Endothelial cell of umbilical vein (primary cell): Measurements from ENCODE around the gene PIM3. TPM values are rescaled to one million over a fixed set of nuclear protein-coding genes. Genes with fewer than 3 reads are reported as not detected.
A peak's percentile ranks its signal among the peaks of the same experiment; 100 is the strongest.

Experiments
- BruUV-seq: library from RNA; stranded (reverse); fragments of 400-500 nt; replicated peaks from 2 replicates; lab custom pipeline; 2021; lab: Mats Ljungman, UMichigan
- CTCF ChIA-PET: fragments of 300-600, 350-600 bp; sonication (Branson Sonifier 250); formaldehyde crosslinking; loops from one replicate; lab custom pipeline; 2021; ENCODE audit warnings: antibody characterized with exemption, inconsistent platforms; lab: Charles Lee
- POLR2A ChIA-PET: fragments of 300-600, 350-600 bp; sonication (Branson Sonifier 250); formaldehyde crosslinking; loops from one replicate; lab custom pipeline; 2021; ENCODE audit warnings: antibody characterized with exemption, inconsistent platforms; lab: Charles Lee
- DNase-seq: peaks from one replicate; pipeline ENCODE4 v3.0.0-alpha.2; 2011; ENCODE audit warnings: low read depth, low spot score
- FAIRE-seq: peaks from 2 replicates; lab custom pipeline; 2011; peaks lifted over from hg19 to GRCh38; lab: Jason Lieb, UNC
- H2AFZ ChIP-seq: 2 replicates; pipeline ENCODE4 v1.6.0; 2012; ENCODE audit warnings: low read depth, low read length, control low read depth, inconsistent platforms
- H3K27ac ChIP-seq: 2 replicates; pipeline ENCODE4 v1.5.1; 2011; ENCODE audit warnings: low read depth, mild to moderate bottlenecking, control low read depth, low read length, moderate library complexity; ENCODE audit not compliant: insufficient read depth
- H3K27me3 ChIP-seq, 2 experiments: 2 replicates each; pipeline versions ENCODE4 v1.6.0 to v1.6.1; 2011; ENCODE audit warnings: low read length in 2 of 2, mixed read lengths in 1 of 2; ENCODE audit not compliant: control insufficient read depth in 2 of 2, insufficient read depth in 2 of 2
- H3K36me3 ChIP-seq, 2 experiments: 2 replicates in 1 of 2; 3 replicates in 1 of 2; pipeline ENCODE4 v1.5.1; 2011; ENCODE audit warnings: low read length in 2 of 2, mild to moderate bottlenecking in 1 of 2, moderate library complexity in 1 of 2; ENCODE audit not compliant: control insufficient read depth in 2 of 2, insufficient read depth in 2 of 2; ENCODE audit errors: extremely low read depth in 1 of 2
- H3K4me1 ChIP-seq: 3 replicates; pipeline ENCODE4 v1.5.1; 2011; ENCODE audit warnings: mild to moderate bottlenecking, low read length; ENCODE audit not compliant: control insufficient read depth, insufficient read depth; ENCODE audit errors: extremely low read depth
- H3K4me2 ChIP-seq: 2 replicates; pipeline ENCODE4 v1.6.1; 2011; ENCODE audit warnings: low read length, control low read depth, mixed read lengths; ENCODE audit not compliant: insufficient read depth
- H3K4me3 ChIP-seq, 3 experiments: fragments of 200-600 bp in 1 of 3; sonication (generic), shearing (Covaris generic) in 1 of 3; replicated peaks in 1 of 3; 2 replicates each; pipeline ENCODE4 v1.5.1; 2011 to 2016; ENCODE audit warnings: control low read depth in 3 of 3, low read length in 3 of 3, mild to moderate bottlenecking in 2 of 3, inconsistent platforms in 1 of 3, low read depth in 1 of 3, moderate library complexity in 1 of 3; ENCODE audit not compliant: insufficient read depth in 1 of 3
- H3K79me2 ChIP-seq: 2 replicates; pipeline ENCODE4 v1.6.0; 2012; ENCODE audit warnings: low read length, inconsistent platforms; ENCODE audit not compliant: control insufficient read depth, insufficient read depth
- H3K9ac ChIP-seq: replicated peaks from 2 replicates; pipeline ENCODE3; 2011; ENCODE audit warnings: low read length, control low read depth; ENCODE audit not compliant: insufficient read depth; ENCODE audit errors: extremely low read depth
- H3K9me1 ChIP-seq: replicated peaks from 3 replicates; pipeline ENCODE4 v1.6.0; 2011; ENCODE audit warnings: mild to moderate bottlenecking, low read length; ENCODE audit not compliant: control insufficient read depth, insufficient read depth; ENCODE audit errors: extremely low read depth
- H3K9me3 ChIP-seq: replicated peaks from 2 replicates; pipeline ENCODE4 v1.5.1; 2012; ENCODE audit warnings: low read length, inconsistent platforms; ENCODE audit not compliant: control insufficient read depth, insufficient read depth
- H4K20me1 ChIP-seq: replicated peaks from 2 replicates; pipeline ENCODE3; 2011; ENCODE audit warnings: mild to moderate bottlenecking, low read length; ENCODE audit not compliant: control insufficient read depth, insufficient read depth; ENCODE audit errors: extremely low read depth
- CTCF ChIP-seq, 2 donors: IDR thresholded peaks; 1 replicate in 1 of 2; 2 replicates in 1 of 2; pipeline ENCODE4 v1.5.1; 2011; ENCODE audit warnings: low read length in 2 of 2, mild to moderate bottlenecking in 2 of 2, moderate library complexity in 2 of 2, control low read depth in 1 of 2, inconsistent platforms in 1 of 2, low read depth in 1 of 2; ENCODE audit not compliant: insufficient read depth in 1 of 2; ENCODE audit errors: extremely low read depth in 1 of 2
- EZH2 ChIP-seq: IDR thresholded peaks from 2 replicates; pipeline ENCODE4 v1.6.1; 2012; ENCODE audit warnings: borderline replicate concordance, low read depth, mild to moderate bottlenecking, moderate library complexity, low read length, inconsistent platforms; ENCODE audit not compliant: severe bottlenecking
- FOS ChIP-seq: IDR thresholded peaks from 2 replicates; pipeline ENCODE4 v1.6.1; 2011; ENCODE audit warnings: mild to moderate bottlenecking, low read length, moderate library complexity, borderline replicate concordance; ENCODE audit not compliant: insufficient read depth
- GATA2 ChIP-seq: IDR thresholded peaks from 2 replicates; pipeline ENCODE4 v1.7.0; 2011; ENCODE audit warnings: low read depth, mild to moderate bottlenecking, moderate library complexity, mixed read lengths, low read length; ENCODE audit not compliant: insufficient read length, insufficient read depth
- JUN ChIP-seq: IDR thresholded peaks from 2 replicates; pipeline ENCODE4 v1.6.1; 2011; ENCODE audit warnings: borderline replicate concordance, low read depth; ENCODE audit not compliant: insufficient read length, insufficient read depth
- MAX ChIP-seq: IDR thresholded peaks from 2 replicates; pipeline ENCODE4 v1.6.1; 2011; ENCODE audit not compliant: insufficient read depth, insufficient read length
- MYC ChIP-seq: IDR thresholded peaks from one replicate; pipeline ENCODE4 v1.6.1; 2011; ENCODE audit warnings: mild to moderate bottlenecking, low read depth, low read length
- POLR2A ChIP-seq: IDR thresholded peaks from 2 replicates; pipeline ENCODE4 v1.6.1; 2012; ENCODE audit warnings: low read depth, mild to moderate bottlenecking, control low read depth, low read length
- POLR2AphosphoS5 ChIP-seq: IDR thresholded peaks from 2 replicates; pipeline ENCODE4 v1.6.1; 2012; ENCODE audit warnings: low read depth, mild to moderate bottlenecking, control low read depth, low read length, moderate library complexity; ENCODE audit not compliant: insufficient read depth
- dilution Hi-C: fragments of 300-500 bp; cut with MboI; formaldehyde crosslinking; loops from one replicate; pipeline ENCODE4 v1.15.0; 2019; ENCODE audit warnings: low sequenced_read_pairs; ENCODE audit not compliant: extremely low pct_ligation_motif_present
- intact Hi-C: fragments of 100-400 bp; cut with micrococcal nuclease; formaldehyde crosslinking; loops from one replicate; pipeline ENCODE4 v1.10.0; 2022
- polyA plus RNA-seq, 4 experiments: library from polyadenylated mRNA; depleted of rRNA in 3 of 4; stranded (reverse) in 3 of 4; unstranded in 1 of 4; fragments of >200 nt; gene quantifications; 2 replicates each; pipeline versions ENCODE4 v1.2.1 to v1.2.3, GENCODE V29; 2011 to 2012; ENCODE audit warnings: missing spikeins in 1 of 4
- total RNA-seq: library from RNA; stranded (reverse); gene quantifications from 2 replicates; pipeline ENCODE4 v1.2.3, GENCODE V29; 2021

PIM3 gene
- total and polyA plus RNA-seq, 2 donors (not counting 3 experiments of a cell fraction or from before 2014, with no cell fraction given) = 131 to 185 TPM

- H3K36me3 ChIP-seq = no peaks in the 10 kb centered on the region
- intact Hi-C loops = no loop called here
- no TSS peak for BruUV-seq
- H3K9me1 ChIP-seq = no peaks in the 10 kb centered on the region
- H3K9me3 ChIP-seq = no peaks in the 10 kb centered on the region
- peak overlapping the region; percentile 81 for H2AFZ ChIP-seq
- DNase-seq (no peak), FAIRE-seq (no peak)
- ChIA-PET CTCF (interaction anchor here (1.2 to 1.5 kb wide), 2 partner anchors 25 to 30 kb away, joined by 3 read pairs; no protein-coding TSS in a partner anchor), POLR2A (no interaction called here)
- dilution Hi-C loops = no loop called here
- H3K4me1 ChIP-seq = no peaks in the 10 kb centered on the region
- TF ChIP-seq GATA2 (no peak), MYC (no peak), MAX (no peak), JUN (no peak), POLR2A (no peak), EZH2 (no peak), CTCF (IDR thresholded peaks at IDR 0.05; ENCODE audit: extremely low read depth in 1 of 2, insufficient read depth in 1 of 2, low read depth in 1 of 2, low read length in 2 of 2) (no peak), POLR2AphosphoS5 (no peak), FOS (no peak)
- H3K9ac ChIP-seq = no peak overlapping the region
- no peak overlapping the region for H3K27ac ChIP-seq
- H3K27me3 ChIP-seq = peaks cover 0 to under 1% of the 10 kb centered on the region in 2 experiments
- no peaks in the 10 kb centered on the region for H4K20me1 ChIP-seq
- no peak overlapping the region for H3K4me2 ChIP-seq
- peak overlapping the region in 1 of 3 experiments; percentile 33 for H3K4me3 ChIP-seq
- no peaks in the 10 kb centered on the region for H3K79me2 ChIP-seq
Measured at GRCh38 chr22:49999063-49999945, 38.7 kb downstream of the PIM3 start.
